ENCODE data around the gene ABCC8.

- TF ChIP-seq, protein P1, sequence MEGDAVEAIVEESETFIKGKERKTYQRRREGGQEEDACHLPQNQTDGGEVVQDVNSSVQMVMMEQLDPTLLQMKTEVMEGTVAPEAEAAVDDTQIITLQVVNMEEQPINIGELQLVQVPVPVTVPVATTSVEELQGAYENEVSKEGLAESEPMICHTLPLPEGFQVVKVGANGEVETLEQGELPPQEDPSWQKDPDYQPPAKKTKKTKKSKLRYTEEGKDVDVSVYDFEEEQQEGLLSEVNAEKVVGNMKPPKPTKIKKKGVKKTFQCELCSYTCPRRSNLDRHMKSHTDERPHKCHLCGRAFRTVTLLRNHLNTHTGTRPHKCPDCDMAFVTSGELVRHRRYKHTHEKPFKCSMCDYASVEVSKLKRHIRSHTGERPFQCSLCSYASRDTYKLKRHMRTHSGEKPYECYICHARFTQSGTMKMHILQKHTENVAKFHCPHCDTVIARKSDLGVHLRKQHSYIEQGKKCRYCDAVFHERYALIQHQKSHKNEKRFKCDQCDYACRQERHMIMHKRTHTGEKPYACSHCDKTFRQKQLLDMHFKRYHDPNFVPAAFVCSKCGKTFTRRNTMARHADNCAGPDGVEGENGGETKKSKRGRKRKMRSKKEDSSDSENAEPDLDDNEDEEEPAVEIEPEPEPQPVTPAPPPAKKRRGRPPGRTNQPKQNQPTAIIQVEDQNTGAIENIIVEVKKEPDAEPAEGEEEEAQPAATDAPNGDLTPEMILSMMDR (IDR thresholded peaks at IDR 0.05), result no peak
- no peak for TF ChIP-seq POLR2A (IDR thresholded peaks at IDR 0.05)
Measured at GRCh38 chr11:17477084-17477333, 364 bp upstream of the ABCC8 start.
